GM19351 (cell line): ENCODE results near the gene KLF11.

Source experiments
- ATAC-seq: cut with Tn5 transposase; IDR thresholded peaks from one replicate; pipeline ENCODE4 v1.9.1; 2021; ENCODE audit warnings: mild to moderate bottlenecking, moderate library complexity; ENCODE audit not compliant: unreplicated experiment

KLF11 gene

DNA sequence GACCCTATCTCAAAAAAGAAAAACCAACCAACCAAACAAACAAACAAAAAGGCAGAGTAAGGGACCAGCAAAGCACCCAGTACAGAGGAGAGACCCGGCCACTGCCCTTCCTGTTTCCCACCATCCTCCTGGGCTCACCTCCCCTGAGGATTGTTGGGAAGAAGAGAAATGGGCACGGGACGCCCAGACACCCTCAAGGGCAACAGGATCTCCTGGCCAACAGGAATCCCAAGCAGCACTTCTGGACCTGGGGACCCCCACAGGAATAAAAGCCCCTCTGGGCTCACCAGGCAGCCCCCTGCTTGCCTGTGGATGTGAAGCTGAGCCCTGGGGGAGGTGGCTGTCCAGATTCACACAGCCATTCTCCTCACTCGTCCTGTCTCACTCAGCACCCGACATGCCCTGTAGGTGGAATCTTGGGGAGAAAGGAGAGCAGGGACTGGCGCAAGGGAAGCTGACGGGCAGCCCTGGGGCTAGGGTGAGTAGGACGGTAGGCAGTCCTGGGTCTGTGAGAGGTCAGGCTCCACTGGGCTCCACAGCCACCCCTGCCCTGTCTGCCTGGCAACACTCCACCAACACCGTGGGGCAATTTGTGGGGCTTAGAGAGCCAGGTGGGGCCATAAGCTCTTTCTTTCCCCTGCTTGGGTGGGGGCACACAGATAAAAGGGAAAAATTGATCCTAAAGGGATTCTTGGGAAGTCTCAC lies 18.0 kb downstream of the KLF11 start:
- no peak for ATAC-seq

GRCh38 chr2:10062931-10063365 lies 19.6 kb downstream of the KLF11 start:
- no peak for ATAC-seq

- no peak for ATAC-seq
These were observed 20.2 kb downstream of the KLF11 start for GRCh38 chr2:10063566-10063965.

DNA sequence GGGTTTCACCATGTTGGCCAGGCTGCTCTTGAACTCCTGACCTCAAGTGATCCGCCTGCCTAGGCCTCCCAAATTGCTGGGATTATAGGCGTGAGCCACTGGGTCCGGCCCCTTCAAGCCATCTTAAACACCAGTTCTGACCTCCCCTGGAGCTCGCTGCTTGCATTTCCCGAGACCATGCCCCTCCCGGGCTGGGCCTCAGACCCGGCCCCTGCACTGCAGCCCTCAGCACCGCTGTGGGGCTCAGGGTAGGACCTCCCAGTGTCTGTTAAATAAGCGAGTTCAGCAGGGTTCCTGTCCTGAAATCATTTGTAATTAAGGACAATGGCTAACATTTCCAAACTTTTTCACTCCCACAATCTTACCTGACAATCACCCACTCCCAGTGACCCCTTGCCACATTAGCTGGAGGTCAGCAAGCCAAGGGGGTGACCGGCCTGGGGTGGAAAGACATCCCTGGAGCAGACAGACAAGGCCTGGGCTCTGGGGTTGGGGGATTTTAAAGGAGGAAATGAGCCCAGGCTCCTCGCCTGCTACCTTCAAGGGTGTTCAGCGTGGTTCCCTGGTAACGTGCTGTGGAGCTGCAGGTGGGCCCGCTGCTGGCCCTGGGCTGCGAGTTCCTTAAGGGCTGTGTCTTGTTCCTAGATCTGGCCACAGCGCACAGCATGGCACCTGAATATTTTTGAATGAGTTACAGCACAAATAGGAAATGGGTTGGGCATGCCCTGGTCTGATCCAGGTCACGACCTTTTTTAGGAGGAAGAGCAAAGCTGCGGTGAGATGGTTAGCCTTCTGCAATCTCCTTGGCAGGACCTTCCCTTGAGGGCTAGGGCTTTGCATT lies 21.8 kb downstream of the KLF11 start:
- ATAC-seq, result no peak

DNA sequence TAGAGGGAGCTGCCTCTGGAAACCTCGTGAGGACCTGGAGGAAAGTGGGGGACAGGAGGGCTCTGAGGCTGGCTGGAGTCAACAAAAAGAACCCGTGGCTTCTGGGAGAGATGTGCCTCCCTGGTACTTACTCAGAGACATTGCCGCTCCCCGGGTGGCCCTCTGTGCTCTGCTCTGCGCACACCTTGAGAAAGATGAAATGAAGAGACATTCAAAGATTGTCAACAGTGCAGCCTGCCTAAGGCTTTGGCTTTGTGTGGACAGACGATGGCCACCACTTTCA lies 22.4 kb downstream of the KLF11 start:
- ATAC-seq, result no peak

DNA sequence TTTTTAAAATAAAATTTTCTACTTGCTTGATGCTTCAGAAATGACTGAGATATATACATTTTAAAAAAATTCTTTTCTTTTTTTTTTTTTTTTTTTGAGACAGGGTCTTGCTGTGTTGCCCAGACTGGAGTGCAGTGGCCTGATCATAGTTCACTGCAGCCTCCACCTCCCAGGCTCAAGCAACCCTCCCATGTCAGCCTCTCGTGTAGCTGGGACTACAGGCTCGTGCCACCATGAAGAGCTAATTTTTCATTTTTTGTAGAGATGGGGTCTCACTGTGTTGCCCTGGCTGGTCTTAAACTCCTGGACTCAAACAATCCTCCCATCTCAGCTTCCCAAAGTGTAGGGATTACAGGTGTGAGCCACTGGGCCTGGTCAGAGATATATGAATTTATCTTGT lies 24.0 kb downstream of the KLF11 start:
- no peak for ATAC-seq

- no peak for ATAC-seq
These were observed 24.5 kb downstream of the KLF11 start for GRCh38 chr2:10067881-10068280.

DNA sequence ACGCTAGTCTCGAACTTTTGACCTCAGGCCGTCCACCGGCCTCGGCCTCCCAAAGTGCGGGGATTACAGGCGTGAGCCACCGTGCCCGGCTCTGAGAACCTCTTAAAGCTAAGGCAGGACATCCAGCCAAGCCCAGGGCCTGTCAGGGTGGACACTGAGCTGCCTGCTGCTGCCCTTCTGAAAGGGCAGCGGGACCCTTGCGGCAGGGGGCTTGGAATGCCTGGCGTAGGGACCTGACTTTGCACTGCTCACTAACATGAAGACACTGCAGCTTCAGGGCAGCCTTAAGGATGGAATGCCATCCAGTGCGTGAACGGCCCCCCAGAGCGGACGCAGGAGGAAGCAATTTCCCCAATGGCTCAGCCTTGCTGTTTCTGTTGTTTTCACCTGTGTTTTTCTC lies 27.8 kb downstream of the KLF11 start:
- no peak for ATAC-seq

DNA sequence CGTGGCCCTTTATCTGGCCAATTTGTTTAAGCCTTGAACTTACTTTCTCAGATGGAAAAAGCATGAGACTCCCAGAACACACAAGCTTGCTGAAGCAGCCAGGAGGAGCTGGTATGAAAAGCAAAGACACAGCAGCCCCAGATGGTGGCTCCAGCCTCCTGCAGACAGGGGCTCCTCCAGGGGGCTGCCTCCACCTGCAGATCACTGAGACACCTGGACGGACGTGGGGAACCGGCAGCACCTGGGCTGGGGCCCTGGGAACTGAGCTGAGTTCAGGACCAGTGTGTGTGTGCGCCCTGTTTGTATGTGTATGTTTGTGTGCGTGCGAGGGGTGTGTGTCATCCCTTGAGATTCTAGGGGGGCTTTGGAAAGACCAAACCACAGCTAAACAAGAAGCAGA lies 28.2 kb downstream of the KLF11 start:
- no peak for ATAC-seq

DNA sequence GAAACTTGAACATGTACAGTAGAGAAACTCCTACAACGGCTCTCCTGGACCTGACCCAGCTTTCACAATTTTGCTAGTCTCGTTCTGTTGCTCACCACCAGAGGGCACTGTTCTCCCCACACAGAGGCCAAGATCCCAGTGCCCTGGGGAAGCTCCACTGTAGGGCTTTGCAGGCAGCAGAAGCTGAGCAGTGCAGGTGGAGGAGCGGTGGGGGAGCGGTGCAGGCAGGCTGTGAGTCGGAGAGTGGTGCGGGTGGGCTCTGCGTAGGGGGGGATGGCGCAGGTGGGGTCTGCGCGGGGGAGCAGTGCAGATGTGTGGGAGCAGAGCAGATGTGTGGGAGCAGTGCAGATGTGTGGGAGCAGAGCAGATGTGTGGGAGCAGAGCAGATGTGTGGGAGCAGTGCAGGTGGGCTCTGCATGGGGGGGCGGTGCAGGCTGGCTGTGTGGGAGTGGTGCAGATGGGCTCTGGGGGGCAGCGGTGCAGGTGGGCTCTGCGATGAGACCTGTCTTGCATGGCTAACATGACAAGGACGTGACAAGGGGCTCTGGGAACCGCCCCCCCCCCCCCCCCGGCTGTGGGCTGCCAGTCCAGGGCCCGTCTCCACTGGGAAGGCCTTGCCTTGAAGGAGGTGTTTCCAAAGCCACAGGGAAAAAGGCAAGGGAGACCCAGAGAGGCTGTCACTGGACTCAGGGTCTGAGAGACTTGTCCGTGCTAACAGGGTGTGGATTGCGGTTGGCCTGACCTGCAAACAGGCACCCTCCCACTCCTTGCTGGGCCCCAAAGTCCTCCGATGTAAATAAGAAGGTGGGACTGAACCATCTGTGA lies 29.5 kb downstream of the KLF11 start:
- ATAC-seq, result peak; percentile 90

- no peak for ATAC-seq
These were observed 30.4 kb downstream of the KLF11 start for GRCh38 chr2:10073706-10074105.

- no peak for ATAC-seq
These were observed 31.8 kb downstream of the KLF11 start for GRCh38 chr2:10075101-10075500.

GRCh38 chr2:10075571-10076209 lies 32.3 kb downstream of the KLF11 start:
- ATAC-seq, result no peak

GRCh38 chr2:10076511-10076910 lies 33.2 kb downstream of the KLF11 start:
- no peak for ATAC-seq

DNA sequence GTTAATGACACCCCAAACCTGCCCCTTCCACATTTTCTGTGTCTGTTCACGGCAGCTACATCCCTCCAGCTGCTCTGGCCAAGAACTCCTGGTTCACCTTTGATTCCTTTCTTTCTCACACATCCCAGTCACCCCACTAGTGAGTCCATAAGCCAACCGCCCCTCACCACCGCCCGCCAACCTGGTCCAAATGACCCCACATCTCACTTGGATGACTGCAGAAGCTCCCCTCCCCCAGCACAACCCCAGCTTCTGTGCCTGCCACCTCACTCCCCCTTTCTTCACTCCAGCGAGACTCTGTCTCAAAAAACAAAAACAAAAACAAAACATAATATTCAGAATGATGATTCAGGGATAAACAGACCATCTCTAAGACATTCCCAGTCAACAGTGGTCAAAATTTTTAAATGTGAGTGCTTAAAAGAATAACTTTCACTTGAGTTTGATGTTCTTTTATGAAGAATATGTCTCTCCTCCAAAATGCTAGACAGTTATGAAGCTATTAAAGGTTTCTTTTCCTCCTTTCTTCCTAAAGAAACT lies 33.7 kb downstream of the KLF11 start:
- ATAC-seq, result no peak

GRCh38 chr2:10078001-10078400 lies 34.7 kb downstream of the KLF11 start:
- ATAC-seq, result no peak

- no peak for ATAC-seq
These were observed 35.4 kb downstream of the KLF11 start for GRCh38 chr2:10078704-10079265.

GRCh38 chr2:10079266-10079869 lies 36.0 kb downstream of the KLF11 start:
- no peak for ATAC-seq

DNA sequence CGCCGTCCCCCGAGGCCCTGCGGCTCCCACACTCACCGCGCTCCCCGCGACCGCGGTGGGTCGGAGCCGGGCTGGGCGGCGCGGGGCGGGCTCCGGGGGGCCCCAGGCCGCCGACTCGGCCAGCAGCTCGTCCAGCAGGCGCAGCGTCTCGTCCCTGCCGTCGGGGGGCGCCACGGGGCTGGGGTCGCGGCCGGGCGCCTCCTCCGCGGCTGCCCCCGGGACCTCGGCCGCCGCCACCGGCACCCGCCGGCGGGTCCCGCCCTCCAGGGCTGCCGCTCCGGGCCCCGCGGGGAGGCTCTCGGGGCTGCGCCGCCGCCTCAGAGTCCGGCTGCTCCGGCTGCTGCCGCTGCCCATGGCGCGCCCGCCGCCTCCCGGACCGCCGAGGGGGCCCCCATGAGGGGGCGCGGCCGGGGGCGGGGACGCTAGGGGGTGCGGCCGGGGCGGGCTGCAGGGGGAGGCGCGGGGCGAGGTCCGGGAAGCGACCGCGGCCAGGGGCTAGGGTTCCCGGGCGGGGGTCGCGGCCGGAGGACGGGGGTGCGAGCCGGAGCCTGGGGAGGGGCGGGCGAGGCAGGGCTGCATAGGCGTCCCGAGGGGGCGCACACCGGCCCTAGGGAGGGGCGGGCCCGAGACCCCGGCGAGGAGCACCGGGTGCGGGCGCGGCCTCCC lies 36.7 kb downstream of the KLF11 start, which contains the start of gene CYS1:
Gene CYS1 (minus strand): TSS at position 542 of the 666 bp plus-strand sequence. CDS start 188 bp downstream, at position 354.
- ATAC-seq, result no peak
